D721Med (cell line): ENCODE measurements around the gene CACNA2D2.
A peak's percentile ranks its signal among the peaks of the same experiment; 100 is the strongest.

ENCODE experiments used
- DNase-seq: peaks from one replicate; pipeline ENCODE4 v3.0.0; 2011; ENCODE audit warnings: low spot score; ENCODE audit not compliant: insufficient read length
- FAIRE-seq: peaks from 2 replicates; lab custom pipeline; 2011; peaks lifted over from hg19 to GRCh38; lab: Jason Lieb, UNC
- TF ChIP-seq, protein P1 (sequence below): IDR thresholded peaks from 2 replicates; pipeline ENCODE4 v1.5.1; 2012; ENCODE audit warnings: mild to moderate bottlenecking, control low read depth; ENCODE audit not compliant: insufficient read depth; ENCODE audit errors: missing control alignments

CACNA2D2 gene

GRCh38 chr3:50371133-50371685 is 132.2 kb downstream of the CACNA2D2 start:
- TF ChIP-seq, protein P1, sequence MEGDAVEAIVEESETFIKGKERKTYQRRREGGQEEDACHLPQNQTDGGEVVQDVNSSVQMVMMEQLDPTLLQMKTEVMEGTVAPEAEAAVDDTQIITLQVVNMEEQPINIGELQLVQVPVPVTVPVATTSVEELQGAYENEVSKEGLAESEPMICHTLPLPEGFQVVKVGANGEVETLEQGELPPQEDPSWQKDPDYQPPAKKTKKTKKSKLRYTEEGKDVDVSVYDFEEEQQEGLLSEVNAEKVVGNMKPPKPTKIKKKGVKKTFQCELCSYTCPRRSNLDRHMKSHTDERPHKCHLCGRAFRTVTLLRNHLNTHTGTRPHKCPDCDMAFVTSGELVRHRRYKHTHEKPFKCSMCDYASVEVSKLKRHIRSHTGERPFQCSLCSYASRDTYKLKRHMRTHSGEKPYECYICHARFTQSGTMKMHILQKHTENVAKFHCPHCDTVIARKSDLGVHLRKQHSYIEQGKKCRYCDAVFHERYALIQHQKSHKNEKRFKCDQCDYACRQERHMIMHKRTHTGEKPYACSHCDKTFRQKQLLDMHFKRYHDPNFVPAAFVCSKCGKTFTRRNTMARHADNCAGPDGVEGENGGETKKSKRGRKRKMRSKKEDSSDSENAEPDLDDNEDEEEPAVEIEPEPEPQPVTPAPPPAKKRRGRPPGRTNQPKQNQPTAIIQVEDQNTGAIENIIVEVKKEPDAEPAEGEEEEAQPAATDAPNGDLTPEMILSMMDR, result no peak
- no peak for FAIRE-seq
- no peak for DNase-seq

- FAIRE-seq (no peak), DNase-seq (no peak)
- TF ChIP-seq, protein P1, result peak; percentile 36
These were observed 132.8 kb downstream of the CACNA2D2 start for GRCh38 chr3:50370594-50370993.

- TF ChIP-seq, protein P1, result no peak
- FAIRE-seq, result no peak
These were observed 134.3 kb downstream of the CACNA2D2 start for GRCh38 chr3:50369012-50369670.

DNA sequence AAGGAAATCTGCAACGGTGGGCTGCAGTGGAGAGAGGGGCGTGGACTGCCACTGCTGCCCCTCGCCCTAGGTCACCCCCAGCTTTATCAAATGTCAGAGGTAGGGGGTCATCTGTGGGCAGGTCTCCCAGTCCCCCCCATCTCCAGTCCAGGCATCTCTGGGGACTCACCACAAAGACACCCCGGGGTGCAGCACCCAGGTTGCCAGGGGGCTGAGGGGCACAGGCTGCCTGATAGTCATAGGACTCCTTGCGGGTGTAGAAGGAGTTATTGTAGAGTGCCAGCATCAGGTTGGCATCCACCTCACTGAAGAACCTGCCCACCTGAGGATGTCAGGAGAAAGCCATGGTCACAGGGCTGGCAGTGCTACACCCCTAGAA is 137.6 kb downstream of the CACNA2D2 start:
- DNase-seq, result no peak
- TF ChIP-seq, protein P1, result no peak
- FAIRE-seq, result no peak

More at GRCh38 chr3:50369012-50369670, 134.3 kb downstream of the CACNA2D2 start:
- DNase-seq, result no peak

DNA sequence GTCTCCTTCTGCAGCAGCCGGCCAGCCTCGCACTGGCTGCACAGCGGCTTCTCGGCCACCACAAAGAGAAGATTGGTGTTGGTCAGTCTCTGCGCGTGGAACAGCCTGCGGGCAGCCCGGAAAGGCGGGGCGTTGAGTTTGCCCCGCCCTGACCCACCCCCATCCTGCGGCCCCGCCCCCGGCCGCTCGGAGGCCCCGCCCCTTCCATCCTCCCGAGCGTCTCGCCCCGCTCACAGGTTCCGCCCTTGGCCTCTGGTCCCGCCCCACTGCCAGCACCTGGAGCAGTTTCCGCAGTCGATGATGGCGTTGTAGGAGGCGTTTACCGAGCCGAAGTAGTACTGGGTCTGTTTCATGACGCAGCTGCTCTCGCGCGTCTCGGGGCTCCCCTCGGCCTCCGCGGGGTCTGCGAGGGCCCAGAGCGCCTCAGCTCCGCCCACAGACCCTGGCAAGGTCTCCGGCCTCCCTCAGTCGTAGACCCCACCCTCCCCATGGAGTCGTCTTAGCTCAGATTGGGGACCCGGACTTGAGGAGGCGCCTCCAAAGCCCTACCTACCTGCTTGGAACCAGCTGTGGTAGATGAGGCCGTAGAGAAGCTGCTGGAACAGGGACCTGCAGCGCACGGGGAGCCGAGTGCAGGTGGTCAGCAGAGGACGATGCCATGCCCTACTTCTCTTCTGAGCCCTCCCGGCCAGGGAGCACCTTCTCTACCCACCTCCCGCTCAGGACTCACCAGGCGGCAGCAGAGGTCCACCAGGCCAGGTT is 138.2 kb downstream of the CACNA2D2 start:
- TF ChIP-seq, protein P1, result no peak
- no peak for DNase-seq
- FAIRE-seq, result no peak

- FAIRE-seq (no peak), DNase-seq (no peak)
- TF ChIP-seq, protein P1, result no peak
These were observed 138.8 kb downstream of the CACNA2D2 start for GRCh38 chr3:50364573-50365079.
